NCI-H1105 (cell line): Measurements from ENCODE around the gene ADGRE3.
"Not testable (repeated sequence)": the region's sequence is repeated elsewhere in the genome, so short reads cannot be mapped to it uniquely, and the experiment has no call there.

Experiments
- DNase-seq: peaks from one replicate; lab custom pipeline; 2025; lab: John Stamatoyannopoulos, UW

ADGRE3 gene

DNA sequence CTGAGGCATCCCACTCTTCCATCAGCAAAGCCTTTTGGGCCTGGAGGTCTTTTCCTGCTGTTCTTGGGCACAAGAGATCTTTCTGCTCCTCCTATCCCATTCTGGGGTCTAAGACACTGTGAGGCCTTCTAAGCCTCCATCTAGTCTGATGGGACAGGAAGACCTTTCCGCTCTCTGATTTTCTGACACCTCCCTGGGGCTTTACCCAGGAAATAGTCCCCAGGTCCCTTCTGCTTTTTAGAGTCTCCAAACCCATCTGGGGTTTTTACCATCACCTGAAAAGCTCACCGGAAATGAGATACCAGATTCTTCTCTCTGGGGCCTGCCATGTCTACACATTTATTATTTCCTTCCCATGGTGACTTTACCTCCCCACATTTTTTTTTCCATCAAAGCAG, 70.7 kb downstream of the ADGRE3 start:
- DNase-seq: no peak

DNA sequence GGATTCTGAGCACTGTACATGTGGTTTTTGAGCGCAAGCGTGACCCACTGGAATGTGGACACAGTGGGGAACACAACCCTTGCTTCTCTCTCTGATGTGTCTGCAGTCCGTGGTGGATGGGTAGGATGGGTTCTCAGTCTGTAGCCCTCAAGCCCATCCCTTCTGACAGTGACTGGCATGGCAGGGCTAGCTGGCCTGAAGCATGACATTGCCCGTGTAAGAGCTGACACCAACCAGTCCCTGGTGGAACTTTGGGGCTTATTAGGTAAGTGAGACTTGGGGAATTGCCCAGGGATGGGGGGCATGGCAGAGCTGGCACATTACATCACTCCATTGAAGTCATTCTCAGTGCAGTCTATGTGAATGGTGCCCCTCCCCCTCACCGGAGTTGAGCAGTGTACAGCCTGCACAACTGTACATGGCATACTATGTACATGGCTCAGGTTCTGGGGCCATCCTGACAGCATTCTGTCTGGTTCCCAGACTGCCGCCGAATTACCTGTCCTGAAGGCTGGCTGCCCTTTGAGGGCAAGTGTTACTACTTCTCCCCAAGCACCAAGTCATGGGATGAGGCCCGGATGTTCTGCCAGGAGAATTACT, 75.0 kb downstream of the ADGRE3 start:
- no peak for DNase-seq

DNA sequence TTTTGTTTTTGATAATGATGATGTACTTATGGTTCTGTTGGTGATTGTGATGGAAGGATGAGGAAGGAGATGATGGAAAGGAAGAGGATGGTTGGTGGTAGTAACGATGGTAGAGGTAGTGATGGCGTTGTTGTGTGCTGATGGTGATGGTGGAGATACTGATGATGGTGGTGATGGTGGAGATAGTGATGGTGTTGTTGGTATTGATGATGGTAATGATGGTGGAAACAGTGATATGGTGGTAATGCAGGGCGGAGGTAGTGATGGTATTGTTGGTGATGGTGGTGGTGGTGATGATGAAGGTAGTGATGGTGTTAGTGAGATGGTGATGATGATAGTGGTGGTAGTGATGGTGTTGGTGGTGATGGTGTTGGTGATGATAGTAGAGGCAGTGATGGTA, 79.1 kb downstream of the ADGRE3 start:
- DNase-seq: no peak

DNA sequence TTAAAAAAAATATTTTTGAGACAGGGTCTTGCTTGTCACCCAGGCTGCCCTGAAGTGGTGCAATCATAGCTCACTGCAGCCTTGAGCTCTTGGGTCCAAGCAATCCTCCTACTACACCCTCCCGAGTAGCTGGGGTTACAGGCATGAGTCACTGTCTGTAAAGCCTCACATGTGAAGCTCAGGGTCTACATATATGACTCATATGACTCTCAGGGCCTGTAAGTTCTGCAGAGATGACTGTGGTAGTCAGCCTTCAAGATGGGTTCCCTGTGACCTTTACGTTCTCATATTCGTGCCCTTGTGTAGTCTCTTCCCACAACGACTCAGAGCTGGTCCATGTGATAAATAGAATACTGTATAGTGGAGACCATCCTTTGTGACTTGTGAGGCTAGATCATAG, 85.2 kb downstream of the ADGRE3 start:
- not testable (repeated sequence) for DNase-seq

DNA sequence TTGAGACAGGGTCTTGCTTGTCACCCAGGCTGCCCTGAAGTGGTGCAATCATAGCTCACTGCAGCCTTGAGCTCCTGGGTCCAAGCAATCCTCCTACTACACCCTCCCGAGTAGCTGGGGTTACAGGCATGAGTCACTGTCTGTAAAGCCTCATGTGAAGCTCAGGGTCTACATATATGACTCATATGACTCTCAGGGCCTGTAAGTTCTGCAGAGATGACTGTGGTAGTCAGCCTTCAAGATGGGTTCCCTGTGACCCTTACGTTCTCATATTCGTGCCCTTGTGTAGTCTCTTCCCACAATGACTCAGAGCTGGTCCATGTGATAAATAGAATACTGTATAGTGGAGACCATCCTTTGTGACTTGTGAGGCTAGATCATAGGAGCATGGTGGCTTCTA, 89.5 kb downstream of the ADGRE3 start:
- DNase-seq: not testable (repeated sequence)

DNA sequence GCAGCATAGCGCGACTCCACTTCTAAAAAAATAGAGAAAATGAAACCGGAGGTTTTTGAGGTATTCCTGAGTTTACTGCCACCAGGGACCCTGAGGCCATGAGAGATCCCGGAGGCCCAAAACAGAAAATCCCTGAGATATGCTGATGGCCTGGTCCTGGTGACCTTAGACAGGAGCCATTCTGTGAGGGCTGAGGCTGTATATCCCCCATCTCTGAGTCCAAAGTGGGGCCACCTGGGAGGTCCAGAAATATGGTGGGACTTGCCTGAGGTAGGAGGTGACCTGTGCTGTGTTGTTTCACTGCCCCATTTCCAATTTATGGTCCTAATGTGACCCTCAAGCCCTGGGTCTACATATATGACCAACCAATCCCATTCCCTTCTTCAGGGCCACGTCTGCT, 90.3 kb downstream of the ADGRE3 start:
- not testable (repeated sequence) for DNase-seq

DNA sequence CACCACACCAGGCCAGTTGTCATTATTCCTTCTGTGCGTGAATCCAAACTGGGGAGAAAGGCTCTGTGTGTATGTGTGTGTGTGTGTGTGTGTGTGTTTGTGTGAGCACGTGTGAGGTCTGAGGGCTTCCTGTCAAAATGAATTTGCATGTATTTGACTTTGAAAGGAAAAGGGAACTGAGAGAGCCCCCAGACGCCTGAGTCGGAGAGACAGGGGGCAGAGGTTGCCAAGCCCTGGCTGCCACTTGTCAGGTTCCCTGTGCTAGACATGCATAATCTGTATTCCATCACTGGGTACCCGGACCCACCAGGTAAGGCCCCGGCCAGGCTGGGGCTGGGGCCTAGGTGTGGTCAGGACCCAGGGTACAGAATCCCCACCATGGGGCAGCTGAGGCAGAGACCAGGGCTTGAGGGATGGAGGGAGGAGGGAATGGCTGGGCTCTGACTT, 91.7 kb downstream of the ADGRE3 start, which contains the start of gene CLEC17A:
CLEC17A (plus strand) TSS at position 191 of the 447 bp plus-strand sequence; CDS start at position 268, 77 bp downstream.
- no peak for DNase-seq

DNA sequence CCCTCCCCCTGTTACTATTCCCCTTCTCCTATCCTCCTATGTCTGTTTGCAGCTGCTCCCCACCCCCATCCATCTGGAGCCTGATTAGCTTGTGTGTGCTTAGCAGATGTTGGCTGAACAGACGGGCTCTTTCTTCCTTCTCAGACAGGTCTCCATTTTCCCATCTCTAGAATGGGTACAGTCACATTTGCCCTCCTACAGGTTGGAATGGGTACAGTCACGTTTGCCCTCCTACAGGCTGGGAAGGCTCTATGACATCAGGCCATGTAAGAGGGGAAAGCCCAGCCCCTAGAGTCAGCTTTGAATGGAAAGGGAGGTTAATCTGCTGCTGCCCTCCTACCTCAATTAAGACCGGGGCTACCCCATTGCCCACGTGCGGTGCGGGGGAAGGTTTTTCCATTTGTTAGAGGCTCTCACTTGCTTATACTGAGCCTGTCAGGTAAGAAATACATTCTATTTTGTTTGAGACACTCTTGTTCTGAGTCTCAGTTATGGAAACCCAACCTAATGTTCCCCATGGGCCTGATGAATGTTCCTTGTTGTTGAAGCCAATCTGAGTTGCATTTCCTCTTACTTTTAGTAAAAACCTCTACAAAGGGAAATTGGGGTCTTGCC, 93.9 kb downstream of the ADGRE3 start:
- DNase-seq: no peak

DNA sequence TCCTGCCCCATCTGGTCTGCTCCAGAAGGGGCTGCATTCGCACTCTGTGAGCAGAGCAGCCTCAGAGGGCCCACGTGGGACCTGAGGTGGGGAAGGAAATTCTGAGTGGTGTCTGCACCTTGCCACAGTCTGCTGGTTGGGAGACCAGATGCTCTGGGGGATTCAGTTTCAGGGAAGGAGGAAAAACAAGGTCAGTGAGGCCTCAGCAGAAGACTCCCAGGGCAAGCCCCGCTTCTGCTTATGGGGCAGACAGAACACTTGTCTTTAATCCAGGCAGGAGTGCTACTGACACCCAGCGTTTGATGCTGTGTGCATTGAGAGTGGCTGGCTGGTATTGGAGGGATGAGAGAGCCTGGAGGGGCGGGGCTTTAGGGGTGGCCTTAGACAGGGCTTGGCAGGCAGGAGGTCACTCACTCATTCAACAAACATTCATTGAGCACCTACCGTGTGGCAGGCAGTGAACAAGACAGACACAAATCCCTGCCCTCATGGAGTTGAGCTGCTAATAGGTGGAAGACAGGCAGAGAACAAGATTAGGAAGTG, 96.7 kb downstream of the ADGRE3 start:
- DNase-seq: no peak

DNA sequence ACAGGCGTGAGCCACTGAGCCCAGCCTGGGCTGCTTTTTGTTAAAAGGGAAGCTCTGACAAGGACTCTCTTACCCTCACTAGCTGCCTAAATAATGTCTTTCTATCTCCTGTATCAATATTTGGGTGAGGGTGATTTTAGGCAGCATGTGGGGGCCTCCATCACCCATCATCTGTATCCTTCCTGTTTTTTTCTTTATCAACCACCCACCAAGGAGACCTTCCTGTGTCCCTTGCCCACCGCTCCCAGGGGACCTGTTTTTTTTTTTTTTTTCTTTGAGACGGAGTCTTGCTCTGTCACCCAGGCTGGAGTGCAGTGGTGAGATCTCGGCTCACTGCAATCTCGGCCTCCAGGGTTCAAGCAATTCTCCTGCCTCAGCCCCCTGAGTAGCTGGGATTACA, 97.4 kb downstream of the ADGRE3 start:
- no peak for DNase-seq

DNA sequence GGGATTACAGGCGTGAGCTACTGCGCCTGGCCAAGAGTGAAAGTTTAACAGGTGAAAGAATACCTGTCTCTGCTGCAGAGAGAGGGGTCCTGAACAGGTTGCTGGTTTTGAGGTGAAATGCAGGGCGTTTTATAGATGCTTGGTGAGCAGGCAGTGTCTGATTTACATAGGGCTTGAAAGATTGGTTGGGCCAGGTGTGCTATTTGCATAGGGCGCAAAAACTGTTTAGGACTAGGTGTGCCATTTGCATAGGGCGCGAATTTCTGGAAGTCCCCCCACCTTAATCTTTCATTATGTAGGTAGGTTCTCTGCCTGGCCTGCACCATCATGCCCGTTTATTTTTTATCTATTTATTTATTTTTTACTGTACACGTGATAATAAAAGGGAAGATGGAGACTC, 98.3 kb downstream of the ADGRE3 start:
- DNase-seq: no peak

DNA sequence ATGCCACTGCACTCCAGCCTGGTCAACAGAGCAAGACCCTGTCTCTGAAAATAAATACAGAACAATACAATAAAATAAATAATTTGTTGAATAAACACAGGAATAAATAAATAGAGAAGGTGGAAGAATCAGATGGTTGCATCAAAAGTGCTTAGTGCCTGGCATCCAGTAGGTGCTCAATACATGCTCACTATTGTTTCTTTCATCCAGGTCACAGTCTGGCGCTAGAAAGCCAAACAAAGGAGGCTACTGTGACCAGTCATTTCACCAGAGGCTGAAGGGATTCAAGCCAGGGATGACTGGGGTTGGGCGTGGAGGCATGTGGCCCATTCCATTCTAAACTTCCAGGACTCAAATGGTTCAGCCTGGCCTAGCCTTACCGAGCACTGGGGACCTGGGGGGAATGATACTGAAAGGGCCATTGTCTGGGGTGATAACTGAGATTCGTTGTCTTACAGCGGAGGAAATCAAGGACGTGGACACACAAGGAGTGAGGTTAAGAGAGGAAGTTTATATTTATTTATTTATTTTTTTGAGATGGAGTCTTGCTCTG, 99.1 kb downstream of the ADGRE3 start:
- no peak for DNase-seq

DNA sequence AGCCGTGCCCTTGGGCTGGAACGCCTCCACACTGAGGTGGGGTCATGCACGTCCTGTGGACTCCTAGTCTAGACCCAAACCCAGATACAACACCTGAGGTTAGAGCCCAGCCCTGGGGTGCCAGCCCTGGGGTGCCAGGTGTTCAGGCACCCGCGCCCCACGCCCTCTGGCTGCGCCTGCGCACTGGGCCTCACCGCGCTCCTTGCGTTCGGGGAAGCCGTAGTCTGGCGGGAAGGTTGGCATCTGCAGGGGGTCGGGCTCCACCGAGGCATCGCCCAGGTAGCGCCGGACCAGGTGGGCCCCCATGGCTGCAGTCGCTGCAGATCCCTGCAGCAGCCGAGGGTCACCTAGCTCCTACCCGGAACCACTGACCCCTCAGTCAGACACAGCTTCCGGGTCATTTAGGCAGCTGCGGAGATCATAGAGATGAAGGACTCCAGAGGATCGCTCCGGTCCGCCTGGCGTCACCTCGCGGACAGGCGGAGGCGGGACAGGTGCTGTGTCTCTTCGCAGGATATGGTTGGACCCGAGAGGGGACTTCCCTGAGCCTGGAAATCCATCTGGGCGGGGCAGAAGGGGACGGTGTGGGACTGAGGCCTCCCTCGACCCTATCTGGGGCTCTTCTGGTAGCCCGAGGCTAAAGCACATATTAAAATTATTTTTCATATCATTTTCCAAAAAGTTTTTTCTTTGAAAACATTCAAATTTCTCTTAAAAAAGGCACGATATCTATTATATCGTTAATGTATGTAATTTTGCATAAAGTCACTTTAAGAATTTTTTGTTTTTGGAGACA, 102.8 kb downstream of the ADGRE3 start, which contains the start of gene NDUFB7:
NDUFB7 (minus strand) TSS at position 372 of the 796 bp plus-strand sequence; CDS start at position 306, 66 bp downstream.
- DNase-seq: peak; percentile 94

DNA sequence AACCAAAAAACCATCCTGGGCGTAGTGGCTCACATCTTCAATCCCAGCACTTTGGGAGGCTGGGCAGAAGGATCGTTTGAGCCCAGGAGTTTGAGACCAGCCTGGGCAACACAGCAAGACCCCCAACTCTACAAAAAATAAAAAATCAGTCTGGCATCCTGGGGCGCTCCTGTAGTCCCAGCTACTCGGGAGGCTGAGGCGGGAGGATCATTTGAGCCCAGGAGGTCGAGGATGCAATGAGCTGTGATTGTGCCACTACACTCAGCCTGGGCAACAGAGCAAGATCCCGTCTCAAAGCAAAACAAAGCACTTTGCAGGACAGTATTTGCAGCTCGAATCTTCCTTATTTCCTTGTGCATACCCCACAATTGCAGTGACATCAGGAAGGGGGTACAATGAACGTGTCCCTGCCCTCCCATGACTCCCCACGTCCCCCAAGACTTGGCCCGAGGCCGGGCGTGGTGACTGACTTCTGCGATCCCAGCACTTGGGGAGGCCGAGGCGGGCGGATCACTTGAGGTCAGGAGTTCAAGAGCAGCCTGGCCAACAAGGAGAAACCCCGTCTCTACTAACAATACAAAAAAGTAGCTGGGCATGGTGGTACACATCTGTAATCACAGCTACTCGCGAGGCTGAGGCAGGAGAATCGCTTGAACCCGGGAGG, 103.6 kb downstream of the ADGRE3 start:
- DNase-seq: no peak
